ENCODE data around the gene GPX1. TPM values are rescaled to one million over a fixed set of nuclear protein-coding genes. Genes with fewer than 3 reads are reported as not detected.

GPX1 gene
- total RNA-seq, 1 experiment from 2014 or later, result 386 TPM

DNA sequence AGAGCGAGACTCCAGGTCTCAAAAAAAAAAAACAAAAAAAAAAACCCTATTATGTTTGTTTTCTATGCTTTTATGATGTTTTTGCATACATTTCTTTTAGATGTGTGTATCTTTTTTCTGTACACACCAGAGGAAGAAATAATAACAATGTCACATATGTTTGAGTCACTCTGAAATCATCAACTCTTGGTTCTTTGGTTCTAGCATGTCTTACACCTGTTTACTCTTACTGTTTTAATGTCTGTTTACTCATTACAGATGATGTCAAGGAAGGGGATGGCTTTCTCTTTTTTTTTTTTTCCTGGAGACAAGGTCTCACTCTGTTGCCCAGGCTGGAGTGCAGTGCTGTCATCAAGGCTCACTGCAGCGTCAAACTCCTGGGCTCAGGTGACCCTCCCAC lies 29.6 kb upstream of the GPX1 start:
- Histone ChIP-seq H4K20me1 (ENCODE audit: insufficient read depth) (peaks cover 63% of the 10 kb centered on the region), H3K4me3 (no peak overlapping the region), H3K79me2 (ENCODE audit: low read depth) (peaks cover 98% of the 10 kb centered on the region), H3K4me1 (replicated peaks; ENCODE audit: insufficient read depth) (no peaks in the 10 kb centered on the region), H3K36me3 (ENCODE audit: low read depth) (no peaks in the 10 kb centered on the region), H3K9me3 (ENCODE audit: insufficient read depth, low read depth) (no peaks in the 10 kb centered on the region), H3K4me2 (no peak overlapping the region), H3K27ac (no peak overlapping the region), H3K9me2 (ENCODE audit: insufficient read depth) (no peaks in the 10 kb centered on the region), H3F3A (ENCODE audit: insufficient read depth, low read depth) (peaks cover 6% of the 10 kb centered on the region; the same call in 1 of the 2 replicates), H2AFZ (no peak overlapping the region), H3K27me3 (ENCODE audit: insufficient read depth, low read depth) (no peaks in the 10 kb centered on the region)
- BruUV-seq (replicated peaks), result no TSS peak
- intact Hi-C loops (cut with micrococcal nuclease; ENCODE audit: unreplicated experiment), result no loop called here
- ChIA-PET CTCF (no interaction called here), POLR2A (ENCODE audit: unreplicated experiment) (no interaction called here)
- TF ChIP-seq, protein P1, sequence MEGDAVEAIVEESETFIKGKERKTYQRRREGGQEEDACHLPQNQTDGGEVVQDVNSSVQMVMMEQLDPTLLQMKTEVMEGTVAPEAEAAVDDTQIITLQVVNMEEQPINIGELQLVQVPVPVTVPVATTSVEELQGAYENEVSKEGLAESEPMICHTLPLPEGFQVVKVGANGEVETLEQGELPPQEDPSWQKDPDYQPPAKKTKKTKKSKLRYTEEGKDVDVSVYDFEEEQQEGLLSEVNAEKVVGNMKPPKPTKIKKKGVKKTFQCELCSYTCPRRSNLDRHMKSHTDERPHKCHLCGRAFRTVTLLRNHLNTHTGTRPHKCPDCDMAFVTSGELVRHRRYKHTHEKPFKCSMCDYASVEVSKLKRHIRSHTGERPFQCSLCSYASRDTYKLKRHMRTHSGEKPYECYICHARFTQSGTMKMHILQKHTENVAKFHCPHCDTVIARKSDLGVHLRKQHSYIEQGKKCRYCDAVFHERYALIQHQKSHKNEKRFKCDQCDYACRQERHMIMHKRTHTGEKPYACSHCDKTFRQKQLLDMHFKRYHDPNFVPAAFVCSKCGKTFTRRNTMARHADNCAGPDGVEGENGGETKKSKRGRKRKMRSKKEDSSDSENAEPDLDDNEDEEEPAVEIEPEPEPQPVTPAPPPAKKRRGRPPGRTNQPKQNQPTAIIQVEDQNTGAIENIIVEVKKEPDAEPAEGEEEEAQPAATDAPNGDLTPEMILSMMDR (conservative IDR thresholded peaks at IDR 0.05), result no peak
- no peak for TF ChIP-seq EZH2 (IDR thresholded peaks at IDR 0.05; ENCODE audit: low read depth)
- no peak for DNase-seq

DNA sequence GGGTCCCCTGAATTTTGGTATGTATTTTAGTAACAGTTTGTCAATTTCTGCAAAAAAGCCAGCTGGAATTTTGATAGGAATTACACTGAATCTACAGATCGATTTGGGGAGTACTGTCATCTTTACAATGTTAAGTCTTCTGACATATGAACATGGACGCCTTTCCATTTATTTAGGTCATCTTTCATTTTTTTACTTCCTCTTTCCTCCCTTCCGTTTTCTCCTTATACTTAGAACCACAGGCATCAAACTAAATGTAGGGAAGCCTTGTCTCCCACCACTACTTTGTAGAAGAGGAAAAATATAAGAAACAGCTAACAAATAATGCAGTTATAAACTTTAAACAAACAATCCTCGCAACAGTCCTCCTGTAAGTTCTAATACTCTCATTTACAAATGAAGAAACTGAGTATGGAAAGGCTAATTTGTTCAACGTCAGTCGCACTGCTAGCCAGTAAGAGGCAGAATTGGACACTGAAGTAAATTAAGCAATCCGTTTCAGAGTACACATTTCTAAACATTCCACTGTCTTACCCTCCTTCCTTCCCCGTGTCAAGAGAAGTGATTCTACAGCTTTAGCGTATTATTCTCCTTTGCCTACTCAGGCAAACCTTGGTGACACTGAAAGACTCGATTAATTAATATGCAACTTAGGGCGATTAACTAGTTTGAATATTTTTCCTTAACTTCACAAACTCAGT lies 28.1 kb upstream of the GPX1 start:
- Histone ChIP-seq H3K9me3 (ENCODE audit: insufficient read depth, low read depth) (no peaks in the 10 kb centered on the region), H3K4me2 (no peak overlapping the region), H3F3A (ENCODE audit: insufficient read depth, low read depth) (peaks cover 6% of the 10 kb centered on the region; the same call in 1 of the 2 replicates), H3K4me1 (replicated peaks; ENCODE audit: insufficient read depth) (no peaks in the 10 kb centered on the region), H3K9me2 (ENCODE audit: insufficient read depth) (no peaks in the 10 kb centered on the region), H4K20me1 (ENCODE audit: insufficient read depth) (peaks cover 65% of the 10 kb centered on the region), H3K27ac (no peak overlapping the region), H3K27me3 (ENCODE audit: insufficient read depth, low read depth) (no peaks in the 10 kb centered on the region), H3K4me3 (no peak overlapping the region), H3K79me2 (ENCODE audit: low read depth) (peaks cover 97% of the 10 kb centered on the region), H2AFZ (no peak overlapping the region), H3K36me3 (ENCODE audit: low read depth) (no peaks in the 10 kb centered on the region)
- ChIA-PET CTCF (no interaction called here), POLR2A (ENCODE audit: unreplicated experiment) (no interaction called here)
- no TSS peak for BruUV-seq (replicated peaks)
- DNase-seq, result no peak
- intact Hi-C loops (cut with micrococcal nuclease; ENCODE audit: unreplicated experiment), result no loop called here
- no peak for TF ChIP-seq EZH2 (IDR thresholded peaks at IDR 0.05; ENCODE audit: low read depth)
- TF ChIP-seq, protein P1 (conservative IDR thresholded peaks at IDR 0.05), result no peak

DNA sequence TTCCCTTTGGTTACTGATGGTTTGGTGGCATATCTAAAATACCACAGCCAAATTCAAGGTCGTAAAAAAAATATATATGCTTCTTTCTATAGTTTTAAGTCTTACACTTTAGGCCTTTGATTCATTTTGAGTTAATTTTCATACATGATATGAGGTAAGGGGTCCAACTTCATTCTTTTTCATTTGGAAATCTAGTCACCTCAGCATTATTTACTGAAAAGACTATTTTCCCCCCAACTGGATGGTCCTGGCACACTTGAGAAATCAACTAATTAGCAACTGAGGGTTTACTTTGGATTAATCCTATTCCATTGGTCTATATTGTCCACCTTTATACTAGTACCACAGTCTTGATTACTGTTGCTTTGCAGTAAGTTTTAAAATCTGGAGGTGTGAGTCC lies 27.5 kb upstream of the GPX1 start:
- H3K36me3 ChIP-seq (ENCODE audit: low read depth), result no peaks in the 10 kb centered on the region
- POLR2A ChIA-PET (ENCODE audit: unreplicated experiment), result no interaction called here

More for the DNA sequence above, 27.5 kb upstream of the GPX1 start:
- H3K4me1 ChIP-seq (replicated peaks; ENCODE audit: insufficient read depth), result no peaks in the 10 kb centered on the region
- H3K79me2 ChIP-seq (ENCODE audit: low read depth), result peaks cover 97% of the 10 kb centered on the region
- intact Hi-C loops (cut with micrococcal nuclease; ENCODE audit: unreplicated experiment), result no loop called here
- CTCF ChIA-PET, result no interaction called here
- TF ChIP-seq, protein P1 (conservative IDR thresholded peaks at IDR 0.05), result no peak
- no peak for TF ChIP-seq EZH2 (IDR thresholded peaks at IDR 0.05; ENCODE audit: low read depth)
- H3K4me3 ChIP-seq, result no peak overlapping the region
- H3F3A ChIP-seq (ENCODE audit: insufficient read depth, low read depth), result peaks cover 6% of the 10 kb centered on the region; the same call in 1 of the 2 replicates
- no peak overlapping the region for H3K27ac ChIP-seq
- DNase-seq, result no peak
- no peaks in the 10 kb centered on the region for H3K9me2 ChIP-seq (ENCODE audit: insufficient read depth)
- H3K27me3 ChIP-seq (ENCODE audit: insufficient read depth, low read depth), result no peaks in the 10 kb centered on the region
- H4K20me1 ChIP-seq (ENCODE audit: insufficient read depth), result peaks cover 63% of the 10 kb centered on the region
- H2AFZ ChIP-seq, result no peak overlapping the region
- H3K9me3 ChIP-seq (ENCODE audit: insufficient read depth, low read depth), result no peaks in the 10 kb centered on the region
- no peak overlapping the region for H3K4me2 ChIP-seq
- no TSS peak for BruUV-seq (replicated peaks)

Data from PC-9 (cell line).